ENCODE measurements around the gene OSM. TPM values are rescaled to one million over a fixed set of nuclear protein-coding genes. Genes with fewer than 3 reads are reported as not detected.

OSM gene
- total and polyA plus RNA-seq, 2 experiments from 2014 or later = not detected

GRCh38 chr22:30288419-30289140 lies 21.9 kb upstream of the OSM start:
- Mint-ChIP-seq H3K4me1 (peaks cover 14% of the 10 kb centered on the region; the same call in 2 of the 3 replicates), H3K9me3 (no peaks in the 10 kb centered on the region), H3K27ac (no peak overlapping the region), H3K4me3 (peak overlapping the region; percentile 79), H3K36me3 (ENCODE audit: low read depth) (no peaks in the 10 kb centered on the region), H3K27me3 (ENCODE audit: insufficient read depth, low read depth, poor library complexity) (peaks cover 22% of the 10 kb centered on the region)
- no peaks in the 10 kb centered on the region; the same call in 1 of the 2 replicates for H4K20me1 ChIP-seq (replicated peaks; ENCODE audit: insufficient read depth)
- ATAC-seq (no peak), DNase-seq (ENCODE audit: low spot score) (no peak)
- H3K4me3 ChIP-seq = peak overlapping the region; percentile 75
- H3F3A ChIP-seq (replicated peaks; ENCODE audit: low read depth) = peaks cover 11% of the 10 kb centered on the region
- H2AFZ ChIP-seq = peak overlapping the region; percentile 74; the same call in 1 of the 2 replicates
- peaks cover 7% of the 10 kb centered on the region; the same call in 1 of the 2 replicates for H3K27me3 ChIP-seq (ENCODE audit: insufficient read depth)
- TF ChIP-seq CTCF (conservative IDR thresholded peaks at IDR 0.05; ENCODE audit: low read depth in 2 of 2) = no peak
- H3K79me2 ChIP-seq (replicated peaks; ENCODE audit: insufficient read depth) = no peaks in the 10 kb centered on the region
- H3K27ac ChIP-seq (ENCODE audit: low read depth) = peak overlapping the region; percentile 78; the same call in 1 of the 2 replicates
- peaks cover 14% of the 10 kb centered on the region; the same call in 1 of the 2 replicates for H3K4me1 ChIP-seq (ENCODE audit: insufficient read depth)
- no peaks in the 10 kb centered on the region for H3K9me2 ChIP-seq (ENCODE audit: insufficient read depth)
- H3K36me3 ChIP-seq (ENCODE audit: insufficient read depth) = no peaks in the 10 kb centered on the region
- H3K4me2 ChIP-seq = peak overlapping the region; percentile 91

DNA sequence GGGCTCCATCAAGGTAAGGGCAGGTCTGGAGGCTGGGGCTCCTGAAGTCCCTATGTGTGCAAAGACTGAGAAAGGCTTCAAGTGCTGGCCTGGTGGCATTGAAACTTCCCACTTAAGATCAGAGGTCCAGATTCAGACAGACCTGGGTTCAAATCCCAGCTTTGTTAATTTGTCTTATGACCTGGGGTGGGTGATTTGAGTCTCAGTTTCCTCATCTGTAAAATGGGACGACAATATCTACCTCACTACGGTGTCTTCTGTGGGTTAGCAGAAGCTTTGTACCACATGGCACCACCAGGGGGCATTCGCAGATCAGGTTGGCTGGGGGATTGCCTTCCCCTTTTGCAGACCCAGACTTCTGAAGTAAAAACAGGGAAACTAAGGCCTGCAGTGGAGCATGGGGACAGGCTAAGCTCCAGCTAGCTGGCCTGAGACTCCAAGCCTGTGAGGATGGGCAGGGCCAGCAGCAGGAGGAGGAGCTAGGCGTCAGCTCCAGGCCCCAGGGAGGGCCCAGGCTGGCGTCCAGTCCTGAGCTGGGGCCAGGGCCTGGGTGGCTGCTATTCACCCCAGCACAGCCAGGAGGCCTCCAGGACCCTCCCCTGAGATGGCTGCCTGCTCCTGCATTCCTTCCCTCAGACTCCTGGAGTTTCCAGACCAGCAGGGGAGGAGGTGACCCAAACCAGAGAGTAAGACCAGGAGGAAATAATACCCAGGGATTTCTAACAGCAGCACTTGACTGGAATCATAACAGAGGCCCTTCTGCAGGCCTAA lies 21.2 kb upstream of the OSM start:
- H3K4me3 ChIP-seq = peak overlapping the region; percentile 75

More for the DNA sequence above, 21.2 kb upstream of the OSM start:
- DNase-seq (ENCODE audit: low spot score) = peak; percentile 96
- H3K4me3 Mint-ChIP-seq = peak overlapping the region; percentile 79
- Histone ChIP-seq H3K9me2 (ENCODE audit: insufficient read depth) (no peaks in the 10 kb centered on the region), H4K20me1 (replicated peaks; ENCODE audit: insufficient read depth) (no peaks in the 10 kb centered on the region; the same call in 1 of the 2 replicates), H3K79me2 (replicated peaks; ENCODE audit: insufficient read depth) (no peaks in the 10 kb centered on the region), H3F3A (replicated peaks; ENCODE audit: low read depth) (peaks cover 11% of the 10 kb centered on the region), H2AFZ (no peak overlapping the region), H3K27me3 (ENCODE audit: insufficient read depth) (peaks cover 7% of the 10 kb centered on the region; the same call in 1 of the 2 replicates), H3K27ac (ENCODE audit: low read depth) (peak overlapping the region; percentile 78; the same call in 1 of the 2 replicates), H3K4me1 (ENCODE audit: insufficient read depth) (peaks cover 14% of the 10 kb centered on the region; the same call in 1 of the 2 replicates), H3K36me3 (ENCODE audit: insufficient read depth) (no peaks in the 10 kb centered on the region), H3K4me2 (peak overlapping the region; percentile 91)
- H3K27me3 Mint-ChIP-seq (ENCODE audit: insufficient read depth, low read depth, poor library complexity) = peaks cover 22% of the 10 kb centered on the region
- no peaks in the 10 kb centered on the region for H3K9me3 Mint-ChIP-seq
- peaks cover 14% of the 10 kb centered on the region; the same call in 2 of the 3 replicates for H3K4me1 Mint-ChIP-seq
- peak; percentile 76 for ATAC-seq
- no peaks in the 10 kb centered on the region for H3K36me3 Mint-ChIP-seq (ENCODE audit: low read depth)
- TF ChIP-seq ZNF114 (CRISPR knock-in tag; IDR thresholded peaks at IDR 0.05) (no peak), CTCF (conservative IDR thresholded peaks at IDR 0.05; ENCODE audit: low read depth in 2 of 2) (peak; percentile 76 to 79), CREB1 (CRISPR knock-in tag; IDR thresholded peaks at IDR 0.05; ENCODE audit: low read depth) (peak; percentile 58; the same call in 1 of the 2 replicates)
- H3K27ac Mint-ChIP-seq = no peak overlapping the region

Data from GM23338 (cell line).